Smooth muscle cell (in vitro differentiated cells): ENCODE results near the gene FADS1. TPM values are rescaled to one million over a fixed set of nuclear protein-coding genes. Genes with fewer than 3 reads are reported as not detected.

Experiments
- DNase-seq: peaks from one replicate; lab custom pipeline; 2025; ENCODE audit not compliant: unreplicated experiment; lab: John Stamatoyannopoulos, UW
- H2AFZ ChIP-seq: fragments of 200-600 bp; sonication (generic); 2 replicates; pipeline ENCODE4 v1.6.0; 2016; ENCODE audit warnings: antibody characterized with exemption, low read depth, mild to moderate bottlenecking
- H3F3A ChIP-seq: fragments of 200-600 bp; sonication (generic); 2 replicates; pipeline ENCODE4 v1.6.0; 2017; ENCODE audit warnings: antibody characterized with exemption, low read depth
- H3K27ac ChIP-seq: fragments of 200-600 bp; sonication (generic); 2 replicates; pipeline ENCODE4 v1.5.1; 2016; ENCODE audit warnings: low read depth, mild to moderate bottlenecking
- H3K27me3 ChIP-seq: fragments of 200-600 bp; sonication (generic); 2 replicates; pipeline ENCODE4 v1.6.1; 2016; ENCODE audit warnings: low read depth, mild to moderate bottlenecking
- H3K36me3 ChIP-seq: fragments of 200-600 bp; sonication (generic); 2 replicates; pipeline ENCODE4 v1.5.1; 2016; ENCODE audit warnings: low read depth
- H3K4me1 ChIP-seq: fragments of 200-600 bp; sonication (generic); 2 replicates; pipeline ENCODE4 v1.5.1; 2016; ENCODE audit warnings: low read depth
- H3K4me2 ChIP-seq: fragments of 200-600 bp; sonication (generic); 2 replicates; pipeline ENCODE4 v1.6.0; 2016; ENCODE audit warnings: mild to moderate bottlenecking
- H3K4me3 ChIP-seq: fragments of 200-600 bp; sonication (generic); 2 replicates; pipeline ENCODE4 v1.5.1; 2016; ENCODE audit warnings: mild to moderate bottlenecking
- H3K79me2 ChIP-seq: fragments of 200-600 bp; sonication (generic); 2 replicates; pipeline ENCODE4 v1.6.0; 2016; ENCODE audit warnings: low read depth, mild to moderate bottlenecking
- H3K9ac ChIP-seq: fragments of 200-600 bp; sonication (generic); 2 replicates; pipeline ENCODE4 v1.6.0; 2016; ENCODE audit warnings: low read depth
- H3K9me3 ChIP-seq: fragments of 200-600 bp; sonication (generic); replicated peaks from 2 replicates; pipeline ENCODE4 v1.5.1; 2016; ENCODE audit warnings: low read depth
- H4K20me1 ChIP-seq: fragments of 200-600 bp; sonication (generic); 2 replicates; pipeline ENCODE4 v1.6.0; 2016; ENCODE audit warnings: low read depth
- WGBS: methylation state at CpG from one replicate; pipeline ENCODE4 v1.1.7; 2016; ENCODE audit warnings: low lambda C conversion rate; 5-methylcytosine and 5-hydroxymethylcytosine counted together
- polyA plus RNA-seq: library from polyadenylated mRNA; unstranded; fragments of >200 nt; fragmentation: Nextera tagmentation; extraction: Ambion mirVana; gene quantifications from 2 replicates; pipeline ENCODE4 v1.2.1, GENCODE V29; 2016
- total RNA-seq: library from RNA; depleted of rRNA; stranded (reverse); fragments of >200 nt; gene quantifications from 2 replicates; pipeline ENCODE4 v1.2.3, GENCODE V29; 2014
- TF ChIP-seq, protein P1 (sequence below): fragments of 200-600 bp; sonication (generic); IDR thresholded peaks from 2 replicates; pipeline ENCODE4 v1.5.1; 2017; ENCODE audit warnings: borderline replicate concordance, mild to moderate bottlenecking, antibody characterized with exemption; ENCODE audit not compliant: insufficient read depth, poor library complexity, severe bottlenecking

Gene FADS1
- total and polyA plus RNA-seq, 2 experiments from 2014 or later = 122 to 266 TPM

DNA sequence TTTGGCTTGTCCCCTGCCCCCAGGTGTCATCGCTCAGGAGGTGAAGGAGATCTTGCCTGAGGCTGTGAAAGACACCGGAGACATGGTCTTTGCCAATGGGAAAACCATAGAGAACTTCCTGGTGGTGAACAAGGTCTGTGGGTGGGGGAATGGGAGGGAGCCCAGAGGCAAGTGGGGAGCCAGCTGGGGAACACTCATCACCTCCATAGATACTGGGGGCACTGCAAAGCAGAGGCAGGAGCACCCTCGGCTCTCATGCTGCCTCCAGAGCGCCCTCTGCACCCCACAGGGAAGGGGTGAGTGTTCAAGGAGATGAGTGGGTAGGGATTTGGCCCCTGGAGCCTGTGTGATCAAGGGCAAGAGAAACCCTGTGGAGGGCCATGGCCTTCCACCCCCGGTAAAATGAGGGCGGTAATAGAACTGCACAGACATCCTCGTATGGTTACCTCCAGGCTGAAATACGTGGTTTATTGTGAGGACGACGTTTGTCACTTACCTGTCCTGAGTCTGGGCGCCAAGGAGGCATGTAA lies 38.4 kb downstream of the FADS1 start:
- Histone ChIP-seq H3K79me2 (no peaks in the 10 kb centered on the region), H3K4me3 (no peak overlapping the region), H3K4me1 (no peaks in the 10 kb centered on the region), H3F3A (no peaks in the 10 kb centered on the region), H4K20me1 (peaks cover 2% of the 10 kb centered on the region), H3K9ac (no peak overlapping the region), H3K36me3 (no peaks in the 10 kb centered on the region), H3K4me2 (no peak overlapping the region), H2AFZ (no peak overlapping the region), H3K27ac (no peak overlapping the region), H3K9me3 (no peaks in the 10 kb centered on the region), H3K27me3 (no peaks in the 10 kb centered on the region)
- WGBS = 96% methylated on average over 11 of the region's 11 CpGs
- TF ChIP-seq, protein P1, sequence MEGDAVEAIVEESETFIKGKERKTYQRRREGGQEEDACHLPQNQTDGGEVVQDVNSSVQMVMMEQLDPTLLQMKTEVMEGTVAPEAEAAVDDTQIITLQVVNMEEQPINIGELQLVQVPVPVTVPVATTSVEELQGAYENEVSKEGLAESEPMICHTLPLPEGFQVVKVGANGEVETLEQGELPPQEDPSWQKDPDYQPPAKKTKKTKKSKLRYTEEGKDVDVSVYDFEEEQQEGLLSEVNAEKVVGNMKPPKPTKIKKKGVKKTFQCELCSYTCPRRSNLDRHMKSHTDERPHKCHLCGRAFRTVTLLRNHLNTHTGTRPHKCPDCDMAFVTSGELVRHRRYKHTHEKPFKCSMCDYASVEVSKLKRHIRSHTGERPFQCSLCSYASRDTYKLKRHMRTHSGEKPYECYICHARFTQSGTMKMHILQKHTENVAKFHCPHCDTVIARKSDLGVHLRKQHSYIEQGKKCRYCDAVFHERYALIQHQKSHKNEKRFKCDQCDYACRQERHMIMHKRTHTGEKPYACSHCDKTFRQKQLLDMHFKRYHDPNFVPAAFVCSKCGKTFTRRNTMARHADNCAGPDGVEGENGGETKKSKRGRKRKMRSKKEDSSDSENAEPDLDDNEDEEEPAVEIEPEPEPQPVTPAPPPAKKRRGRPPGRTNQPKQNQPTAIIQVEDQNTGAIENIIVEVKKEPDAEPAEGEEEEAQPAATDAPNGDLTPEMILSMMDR = no peak
- DNase-seq = no peak

DNA sequence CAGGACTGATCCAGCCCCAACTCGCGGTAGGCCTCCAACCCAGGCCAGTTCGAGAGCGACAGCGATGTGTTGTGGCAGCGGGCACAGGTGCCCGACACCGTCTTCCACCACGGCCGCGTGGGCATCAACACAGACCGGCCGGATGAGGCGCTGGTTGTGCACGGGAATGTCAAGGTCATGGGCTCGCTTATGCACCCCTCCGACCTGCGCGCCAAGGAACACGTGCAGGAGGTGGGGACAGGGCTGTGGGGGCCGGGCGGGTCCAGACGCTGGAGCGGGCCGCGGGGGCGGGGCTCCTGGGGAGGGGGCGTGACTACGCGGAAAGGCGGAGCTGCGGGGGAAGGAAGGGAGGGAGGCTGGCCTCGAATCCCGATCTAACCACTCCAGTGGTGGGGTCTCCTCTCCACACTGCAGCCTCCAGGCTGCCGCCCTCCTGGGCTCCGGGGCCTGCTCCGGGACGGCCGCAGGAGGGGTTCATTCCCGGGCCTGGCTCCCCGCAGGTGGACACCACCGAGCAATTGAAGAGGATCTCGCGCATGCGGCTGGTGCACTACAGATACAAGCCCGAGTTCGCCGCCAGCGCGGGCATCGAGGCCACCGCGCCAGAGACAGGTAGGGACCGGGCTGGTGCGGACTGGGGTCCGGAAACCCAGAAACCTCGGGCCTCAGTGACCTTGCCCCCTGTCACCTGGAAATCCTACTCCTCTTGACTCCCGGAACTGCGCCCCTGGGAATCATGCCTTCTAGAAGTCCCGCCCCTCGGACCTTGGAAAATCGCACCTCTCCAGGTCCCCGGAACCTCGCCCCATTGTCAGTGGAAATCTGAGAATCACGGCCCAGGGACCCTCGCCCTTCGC lies 39.3 kb downstream of the FADS1 start:
- TF ChIP-seq, protein P1 = no peak
- no peak overlapping the region for H3K4me3 ChIP-seq
- 91% methylated on average over 46 of the region's 67 CpGs for WGBS
- H3K79me2 ChIP-seq = no peaks in the 10 kb centered on the region
- DNase-seq = no peak
- no peak overlapping the region for H2AFZ ChIP-seq
- H3K36me3 ChIP-seq = no peaks in the 10 kb centered on the region
- H4K20me1 ChIP-seq = no peaks in the 10 kb centered on the region
- H3K27ac ChIP-seq = no peak overlapping the region
- H3K4me1 ChIP-seq = no peaks in the 10 kb centered on the region
- H3K4me2 ChIP-seq = no peak overlapping the region
- no peak overlapping the region for H3K9ac ChIP-seq
- no peaks in the 10 kb centered on the region for H3K9me3 ChIP-seq
- no peaks in the 10 kb centered on the region for H3K27me3 ChIP-seq
- H3F3A ChIP-seq = no peaks in the 10 kb centered on the region

DNA sequence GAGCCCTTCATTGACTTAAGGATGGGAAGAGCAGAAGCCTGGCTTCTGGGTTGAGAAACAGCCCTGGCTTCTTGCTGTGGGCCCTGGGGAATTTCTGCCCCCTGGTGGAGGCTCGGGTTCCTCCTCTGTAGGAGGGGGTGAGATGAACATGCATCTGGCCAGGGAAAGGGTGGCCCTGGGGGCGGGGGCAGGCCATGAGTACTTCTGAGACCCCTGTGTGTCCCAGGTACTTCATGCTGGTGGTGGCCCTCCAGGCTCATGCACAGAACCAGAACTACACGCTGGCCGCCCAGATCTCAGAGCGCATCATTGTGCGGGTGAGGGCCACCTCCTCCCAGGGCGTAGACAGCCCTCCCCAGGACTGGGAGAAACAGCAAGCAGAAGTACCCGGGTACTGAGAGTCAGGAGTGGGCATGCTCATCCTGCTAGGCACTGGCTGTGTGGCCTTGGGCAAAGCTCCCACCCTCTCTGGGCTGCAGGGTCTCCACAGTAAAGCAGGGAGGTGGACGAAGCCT lies 40.2 kb downstream of the FADS1 start:
- H3K4me1 ChIP-seq = no peaks in the 10 kb centered on the region
- 84% methylated on average over 9 of the region's 9 CpGs for WGBS
- H3K4me2 ChIP-seq = no peak overlapping the region
- H3K9ac ChIP-seq = no peak overlapping the region
- H3K27me3 ChIP-seq = no peaks in the 10 kb centered on the region
- no peak overlapping the region for H3K27ac ChIP-seq
- H4K20me1 ChIP-seq = no peaks in the 10 kb centered on the region
- TF ChIP-seq, protein P1 = peak; percentile 65
- H3K4me3 ChIP-seq = no peak overlapping the region
- H2AFZ ChIP-seq = no peak overlapping the region
- H3K9me3 ChIP-seq = no peaks in the 10 kb centered on the region
- no peaks in the 10 kb centered on the region for H3F3A ChIP-seq
- H3K79me2 ChIP-seq = no peaks in the 10 kb centered on the region
- no peak for DNase-seq
- no peaks in the 10 kb centered on the region for H3K36me3 ChIP-seq
